K562 (cell line): ENCODE data around the gene ABHD16A. TPM values are rescaled to one million over a fixed set of nuclear protein-coding genes. Genes with fewer than 3 reads are reported as not detected.
A peak's percentile ranks its signal among the peaks of the same experiment; 100 is the strongest.

Experiments used
- BRF1 ChIP-seq: IDR thresholded peaks from 3 replicates; pipeline ENCODE4 v1.6.1; 2011; ENCODE audit warnings: borderline replicate concordance, mild to moderate bottlenecking; ENCODE audit not compliant: insufficient read length; ENCODE audit errors: extremely low read depth
- CBX1 ChIP-seq: sonication (generic); IDR thresholded peaks from 2 replicates; pipeline ENCODE4 v1.6.1; 2016; ENCODE audit warnings: antibody characterized with exemption, low read depth, mild to moderate bottlenecking
- ETV6 ChIP-seq, 3 experiments: fragments of 150-350 bp in 1 of 3; sonication (generic) in 1 of 3; formaldehyde crosslinking in 1 of 3; IDR thresholded peaks; 2 replicates each; pipeline versions ENCODE4 v1.6.1 to v1.8.0; 2014 to 2022; ENCODE audit warnings: borderline replicate concordance in 2 of 3, low read depth in 2 of 3, antibody characterized with exemption in 1 of 3, low read length in 1 of 3, mild to moderate bottlenecking in 1 of 3, missing genetic modification reagents in 1 of 3
- MAFG ChIP-seq: fragments of 450-650 bp; conservative IDR thresholded peaks from 2 replicates; pipeline ENCODE4 v1.6.1; 2016; ENCODE audit warnings: missing genetic modification characterization, missing compliant biosample characterization
- MBD2 ChIP-seq: sonication (generic); IDR thresholded peaks from 2 replicates; pipeline ENCODE4 v1.6.1; 2016; ENCODE audit warnings: low read depth, borderline replicate concordance
- MCM5 ChIP-seq: fragments of 450-650 bp; IDR thresholded peaks from 2 replicates; pipeline ENCODE4 v1.6.1; 2016; ENCODE audit warnings: low read depth
- MED1 ChIP-seq: sonication (generic); formaldehyde crosslinking; IDR thresholded peaks from 2 replicates; pipeline ENCODE4 v1.8.1; 2023; ENCODE audit warnings: missing genetic modification reagents, borderline replicate concordance
- NFATC3 ChIP-seq: fragments of 450-650 bp; IDR thresholded peaks from 2 replicates; pipeline ENCODE4 v1.6.1; 2017; ENCODE audit warnings: mild to moderate bottlenecking
- PHF20 ChIP-seq: fragments of 450-650 bp; IDR thresholded peaks from 2 replicates; pipeline ENCODE4 v1.6.1; 2018; ENCODE audit not compliant: partially characterized antibody
- RAD51 ChIP-seq: fragments of 450-650 bp; IDR thresholded peaks from 2 replicates; pipeline ENCODE4 v1.7.1; 2016; ENCODE audit warnings: low read depth, mild to moderate bottlenecking, borderline replicate concordance
- RBM15 ChIP-seq: fragments of 200-400 bp; formaldehyde crosslinking; IDR thresholded peaks from 2 replicates; pipeline ENCODE4 v1.6.1; 2018; ENCODE audit warnings: mild to moderate bottlenecking, low read length, moderate library complexity; ENCODE audit not compliant: insufficient read depth
- RBM25 ChIP-seq: fragments of 200-400 bp; formaldehyde crosslinking; IDR thresholded peaks from 2 replicates; pipeline ENCODE4 v1.6.1; 2018; ENCODE audit warnings: low read length, low read depth, moderate library complexity; ENCODE audit not compliant: severe bottlenecking
- SNRNP70 ChIP-seq: fragments of 200-400 bp; formaldehyde crosslinking; optimal IDR thresholded peaks from 2 replicates; pipeline ENCODE3; 2017; ENCODE audit warnings: low read depth, low read length
- SUPT5H ChIP-seq: fragments of 450-650 bp; IDR thresholded peaks from 2 replicates; pipeline ENCODE4 v1.6.1; 2016
- TCF7 ChIP-seq: sonication (generic); IDR thresholded peaks from 2 replicates; pipeline ENCODE4 v1.6.1; 2016; ENCODE audit warnings: antibody characterized with exemption, borderline replicate concordance
- ZKSCAN3 ChIP-seq: fragments of 250-450 bp; sonication (Bioruptor Pico); IDR thresholded peaks from 2 replicates; pipeline ENCODE4 v1.4.0; 2020
- ZKSCAN8 ChIP-seq: fragments of 200-800 bp; sonication (Bioruptor generic); IDR thresholded peaks from 2 replicates; pipeline ENCODE4 v1.6.1; 2016; ENCODE audit warnings: missing genetic modification characterization, missing compliant biosample characterization
- polyA plus RNA-seq, 8 experiments: library from polyadenylated mRNA; depleted of rRNA in 4 of 8; stranded (reverse) in 5 of 8; unstranded in 3 of 8; fragments of >200 nt; fragmentation: Nextera tagmentation in 2 of 8; fragmentation: Illumina TruSeq in 1 of 8; extraction: Ambion mirVana in 2 of 8; extraction: Trizol in 1 of 8; gene quantifications; 2 replicates each; pipeline versions ENCODE4 v1.2.1 to v1.2.3, GENCODE V29; 2011 to 2014; ENCODE audit warnings: inconsistent platforms in 1 of 8, missing spikeins in 1 of 8
- total RNA-seq, 7 experiments: library from RNA; depleted of rRNA in 6 of 7; stranded (reverse); fragments of >200 nt in 6 of 7; fragmentation: Illumina TruSeq in 2 of 7; extraction: Trizol in 2 of 7; gene quantifications; 2 replicates each; pipeline versions ENCODE4 v1.2.1 to v1.2.3, GENCODE V29; 2011 to 2021; ENCODE audit warnings: low replicate concordance in 1 of 7
- TF ChIP-seq, protein P1 (sequence below): sonication (generic); formaldehyde crosslinking; IDR thresholded peaks from 2 replicates; pipeline ENCODE4 v1.4.0; 2020; ENCODE audit warnings: mild to moderate bottlenecking, missing genetic modification reagents
- TF ChIP-seq, protein P2 (sequence below): sonication (generic); formaldehyde crosslinking; IDR thresholded peaks from 2 replicates; pipeline ENCODE4 v1.8.1; 2022; ENCODE audit warnings: missing genetic modification reagents
- TF ChIP-seq, protein P3 (sequence below): fragments of 250-450 bp; sonication (Bioruptor Pico); IDR thresholded peaks from 2 replicates; pipeline ENCODE4 v1.4.0; 2020; ENCODE audit warnings: mild to moderate bottlenecking, moderate library complexity
- TF ChIP-seq, protein P4 (sequence below): fragments of 450-650 bp; formaldehyde crosslinking; IDR thresholded peaks from 2 replicates; pipeline ENCODE4 v1.4.0; 2022; ENCODE audit warnings: mild to moderate bottlenecking, moderate library complexity

The ABHD16A gene
- total and polyA plus RNA-seq, 9 of the 15 experiments (the other 6 are each of a cell fraction or from before 2014, with no cell fraction given) = 25.8 to 120 (median 81.6) TPM

DNA sequence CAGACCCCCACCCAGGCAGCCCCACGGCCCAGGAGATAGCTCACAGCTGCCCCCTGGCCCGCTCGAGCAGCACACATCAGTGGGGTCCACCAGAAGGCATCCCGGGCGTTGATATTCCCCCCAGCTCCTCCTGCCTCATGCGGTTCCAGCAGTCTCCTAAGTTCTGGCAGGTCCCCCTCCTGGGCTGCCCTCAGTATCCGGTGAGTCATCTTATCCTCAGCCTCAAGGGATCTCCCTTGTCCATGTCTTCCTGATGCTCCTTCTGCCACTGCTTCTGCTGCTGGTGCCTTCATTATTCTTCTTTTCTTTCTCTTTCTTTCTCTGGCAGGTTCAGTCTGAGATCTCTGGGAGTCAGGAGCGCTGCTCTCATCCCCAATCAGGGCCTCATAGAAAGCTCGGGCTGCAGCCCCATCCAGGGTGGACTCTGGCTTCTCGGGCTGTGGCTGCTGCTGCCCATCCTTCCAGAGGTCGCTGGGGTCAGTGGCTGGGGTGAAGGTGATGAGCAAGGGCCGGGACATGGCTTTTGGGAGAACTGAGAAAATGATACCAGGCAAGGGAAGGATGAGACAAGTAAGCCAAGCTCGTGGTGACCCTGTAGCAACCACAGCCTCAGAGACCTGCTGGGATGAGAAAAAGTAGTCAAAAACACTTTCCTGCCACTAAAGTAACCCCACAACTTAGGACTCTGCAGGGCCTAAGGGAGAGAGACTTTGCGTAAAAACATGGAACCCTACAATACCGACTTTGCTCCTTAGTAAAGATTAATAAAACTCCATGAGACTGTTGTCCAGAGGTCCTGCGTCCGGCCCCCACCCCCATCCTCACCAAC, 38.9 kb downstream of the ABHD16A start (continued):
- TF ChIP-seq, protein P1, sequence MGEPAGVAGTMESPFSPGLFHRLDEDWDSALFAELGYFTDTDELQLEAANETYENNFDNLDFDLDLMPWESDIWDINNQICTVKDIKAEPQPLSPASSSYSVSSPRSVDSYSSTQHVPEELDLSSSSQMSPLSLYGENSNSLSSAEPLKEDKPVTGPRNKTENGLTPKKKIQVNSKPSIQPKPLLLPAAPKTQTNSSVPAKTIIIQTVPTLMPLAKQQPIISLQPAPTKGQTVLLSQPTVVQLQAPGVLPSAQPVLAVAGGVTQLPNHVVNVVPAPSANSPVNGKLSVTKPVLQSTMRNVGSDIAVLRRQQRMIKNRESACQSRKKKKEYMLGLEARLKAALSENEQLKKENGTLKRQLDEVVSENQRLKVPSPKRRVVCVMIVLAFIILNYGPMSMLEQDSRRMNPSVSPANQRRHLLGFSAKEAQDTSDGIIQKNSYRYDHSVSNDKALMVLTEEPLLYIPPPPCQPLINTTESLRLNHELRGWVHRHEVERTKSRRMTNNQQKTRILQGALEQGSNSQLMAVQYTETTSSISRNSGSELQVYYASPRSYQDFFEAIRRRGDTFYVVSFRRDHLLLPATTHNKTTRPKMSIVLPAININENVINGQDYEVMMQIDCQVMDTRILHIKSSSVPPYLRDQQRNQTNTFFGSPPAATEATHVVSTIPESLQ (CRISPR knock-in tag) = no peak; the same call in 1 of the 2 replicates
- TF ChIP-seq CBX1 (no peak), MED1 (CRISPR knock-in tag) (no peak), NFATC3 (no peak), SNRNP70 (no peak), MAFG (tag) (no peak), ETV6 (IDR thresholded peaks at IDR 0.05; ENCODE audit: borderline replicate concordance in 1 of 2, low read depth in 2 of 2, low read length in 1 of 2) (no peak), ETV6 (CRISPR knock-in tag; IDR thresholded peaks at IDR 0.05; ENCODE audit: borderline replicate concordance) (no peak), MCM5 (no peak), SUPT5H (peak; percentile 65), RBM25 (no peak), ZKSCAN8 (no peak), RBM15 (no peak), ZKSCAN3 (CRISPR knock-in tag) (no peak), BRF1 (no peak), MBD2 (no peak), PHF20 (no peak), RAD51 (no peak), TCF7 (no peak)
- TF ChIP-seq, protein P2, sequence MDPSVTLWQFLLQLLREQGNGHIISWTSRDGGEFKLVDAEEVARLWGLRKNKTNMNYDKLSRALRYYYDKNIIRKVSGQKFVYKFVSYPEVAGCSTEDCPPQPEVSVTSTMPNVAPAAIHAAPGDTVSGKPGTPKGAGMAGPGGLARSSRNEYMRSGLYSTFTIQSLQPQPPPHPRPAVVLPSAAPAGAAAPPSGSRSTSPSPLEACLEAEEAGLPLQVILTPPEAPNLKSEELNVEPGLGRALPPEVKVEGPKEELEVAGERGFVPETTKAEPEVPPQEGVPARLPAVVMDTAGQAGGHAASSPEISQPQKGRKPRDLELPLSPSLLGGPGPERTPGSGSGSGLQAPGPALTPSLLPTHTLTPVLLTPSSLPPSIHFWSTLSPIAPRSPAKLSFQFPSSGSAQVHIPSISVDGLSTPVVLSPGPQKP (CRISPR knock-in tag) = no peak
- TF ChIP-seq, protein P3, sequence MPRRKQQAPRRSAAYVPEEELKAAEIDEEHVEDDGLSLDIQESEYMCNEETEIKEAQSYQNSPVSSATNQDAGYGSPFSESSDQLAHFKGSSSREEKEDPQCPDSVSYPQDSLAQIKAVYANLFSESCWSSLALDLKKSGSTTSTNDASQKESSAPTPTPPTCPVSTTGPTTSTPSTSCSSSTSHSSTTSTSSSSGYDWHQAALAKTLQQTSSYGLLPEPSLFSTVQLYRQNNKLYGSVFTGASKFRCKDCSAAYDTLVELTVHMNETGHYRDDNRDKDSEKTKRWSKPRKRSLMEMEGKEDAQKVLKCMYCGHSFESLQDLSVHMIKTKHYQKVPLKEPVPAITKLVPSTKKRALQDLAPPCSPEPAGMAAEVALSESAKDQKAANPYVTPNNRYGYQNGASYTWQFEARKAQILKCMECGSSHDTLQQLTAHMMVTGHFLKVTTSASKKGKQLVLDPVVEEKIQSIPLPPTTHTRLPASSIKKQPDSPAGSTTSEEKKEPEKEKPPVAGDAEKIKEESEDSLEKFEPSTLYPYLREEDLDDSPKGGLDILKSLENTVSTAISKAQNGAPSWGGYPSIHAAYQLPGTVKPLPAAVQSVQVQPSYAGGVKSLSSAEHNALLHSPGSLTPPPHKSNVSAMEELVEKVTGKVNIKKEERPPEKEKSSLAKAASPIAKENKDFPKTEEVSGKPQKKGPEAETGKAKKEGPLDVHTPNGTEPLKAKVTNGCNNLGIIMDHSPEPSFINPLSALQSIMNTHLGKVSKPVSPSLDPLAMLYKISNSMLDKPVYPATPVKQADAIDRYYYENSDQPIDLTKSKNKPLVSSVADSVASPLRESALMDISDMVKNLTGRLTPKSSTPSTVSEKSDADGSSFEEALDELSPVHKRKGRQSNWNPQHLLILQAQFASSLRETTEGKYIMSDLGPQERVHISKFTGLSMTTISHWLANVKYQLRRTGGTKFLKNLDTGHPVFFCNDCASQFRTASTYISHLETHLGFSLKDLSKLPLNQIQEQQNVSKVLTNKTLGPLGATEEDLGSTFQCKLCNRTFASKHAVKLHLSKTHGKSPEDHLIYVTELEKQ = 0 out of 2 replicates have a peak, but pooled peaks have one; percentile 34
- TF ChIP-seq, protein P4, sequence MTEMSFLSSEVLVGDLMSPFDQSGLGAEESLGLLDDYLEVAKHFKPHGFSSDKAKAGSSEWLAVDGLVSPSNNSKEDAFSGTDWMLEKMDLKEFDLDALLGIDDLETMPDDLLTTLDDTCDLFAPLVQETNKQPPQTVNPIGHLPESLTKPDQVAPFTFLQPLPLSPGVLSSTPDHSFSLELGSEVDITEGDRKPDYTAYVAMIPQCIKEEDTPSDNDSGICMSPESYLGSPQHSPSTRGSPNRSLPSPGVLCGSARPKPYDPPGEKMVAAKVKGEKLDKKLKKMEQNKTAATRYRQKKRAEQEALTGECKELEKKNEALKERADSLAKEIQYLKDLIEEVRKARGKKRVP = no peak
